HCT116 (cell line): Measurements from ENCODE around the gene NEMP2. TPM values are rescaled to one million over a fixed set of nuclear protein-coding genes. Genes with fewer than 3 reads are reported as not detected.

Experiments used
- ATAC-seq: fragments of 200-7000 bp; cut with Tn5 transposase; 2 replicates; pipeline ENCODE4 v1.9.1; 2020; ENCODE audit warnings: mild to moderate bottlenecking, moderate library complexity
- BruUV-seq: library from RNA; stranded (reverse); fragments of 400-500 nt; replicated peaks from 2 replicates; lab custom pipeline; 2021; lab: Mats Ljungman, UMichigan
- CTCF ChIA-PET: fragments of 300-600 bp; sonication (Branson Sonifier 250); formaldehyde crosslinking; loops from one replicate; lab custom pipeline; 2021; ENCODE audit warnings: antibody characterized with exemption; lab: Charles Lee
- POLR2A ChIA-PET: fragments of 300-600, 350-600 bp; sonication (Branson Sonifier 250); formaldehyde crosslinking; loops from one replicate; lab custom pipeline; 2021; ENCODE audit warnings: antibody characterized with exemption; lab: Charles Lee
- RAD21 ChIA-PET, 2 experiments: fragments of 300-600 bp; sonication (Branson Sonifier 250); formaldehyde crosslinking; loops; one replicate each; lab custom pipeline; 2023; ENCODE audit warnings: low total read pairs in 2 of 2; ENCODE audit not compliant: uncharacterized antibody in 2 of 2, unreplicated experiment in 2 of 2, low non-redundant PET in 1 of 2; lab: Charles Lee
- DNase-seq: peaks from one replicate; pipeline ENCODE4 v3.0.0-alpha.2; 2010; ENCODE audit warnings: low read depth, low spot score
- H2AFZ ChIP-seq: fragments of 200-600 bp; shearing (Covaris generic), sonication (generic); 2 replicates; pipeline ENCODE4 v1.6.1; 2017; ENCODE audit warnings: low read depth, mixed run types, mixed read lengths, antibody characterized with exemption, low read length; ENCODE audit not compliant: poor library complexity, severe bottlenecking
- H3K27ac ChIP-seq: 2 replicates; pipeline ENCODE4 v1.5.1; 2012; ENCODE audit warnings: low read depth, low read length
- H3K27me3 ChIP-seq: fragments of 200-600 bp; sonication (generic); 2 replicates; pipeline ENCODE4 v1.6.1; 2016; ENCODE audit warnings: mixed run types, low read length, mixed read lengths; ENCODE audit not compliant: insufficient read depth
- H3K36me3 ChIP-seq, 2 experiments: fragments of 200-500 bp in 1 of 2; fragments of 200-600 bp in 1 of 2; sonication (Bioruptor generic) in 1 of 2; sonication (generic) in 1 of 2; 2 replicates each; pipeline versions ENCODE4 v1.5.1 to v1.6.1; 2014 to 2016; ENCODE audit warnings: low read length in 2 of 2, inconsistent platforms in 1 of 2, mixed read lengths in 1 of 2, mixed run types in 1 of 2; ENCODE audit not compliant: insufficient read depth in 2 of 2, control insufficient read depth in 1 of 2
- H3K4me1 ChIP-seq, 2 experiments: fragments of 200-600 bp in 1 of 2; sonication (generic) in 1 of 2; 2 replicates each; pipeline versions ENCODE4 v1.5.1 to v1.6.1; 2012 to 2017; ENCODE audit warnings: low read length in 2 of 2, inconsistent platforms in 1 of 2, mild to moderate bottlenecking in 1 of 2, mixed read lengths in 1 of 2, mixed run types in 1 of 2, moderate library complexity in 1 of 2; ENCODE audit not compliant: insufficient read depth in 2 of 2, control insufficient read depth in 1 of 2
- H3K4me2 ChIP-seq: fragments of 200-600 bp; sonication (generic); 2 replicates; pipeline ENCODE4 v1.6.1; 2017; ENCODE audit warnings: mixed run types, low read length, mixed read lengths
- H3K4me3 ChIP-seq, 2 experiments: fragments of 200-600 bp in 1 of 2; sonication (generic) in 1 of 2; replicated peaks in 1 of 2; 2 replicates each; pipeline ENCODE4 v1.5.1; 2011 to 2016; ENCODE audit warnings: low read length in 2 of 2, control low read depth in 1 of 2, low read depth in 1 of 2, mild to moderate bottlenecking in 1 of 2, mixed read lengths in 1 of 2, mixed run types in 1 of 2
- H3K79me2 ChIP-seq: fragments of 200-600 bp; sonication (generic); 2 replicates; pipeline ENCODE4 v1.6.1; 2017; ENCODE audit warnings: mild to moderate bottlenecking, mixed run types, low read length, moderate library complexity, mixed read lengths; ENCODE audit not compliant: insufficient read depth
- H3K9ac ChIP-seq: fragments of 200-600 bp; sonication (generic); 2 replicates; pipeline ENCODE4 v1.6.1; 2016; ENCODE audit warnings: low read length, mixed read lengths
- H3K9me2 ChIP-seq: fragments of 200-600 bp; sonication (generic), shearing (Covaris generic); 2 replicates; pipeline ENCODE4 v1.6.1; 2017; ENCODE audit warnings: mixed run types, mild to moderate bottlenecking, moderate library complexity; ENCODE audit not compliant: insufficient read depth
- H3K9me3 ChIP-seq, 2 experiments: fragments of 200-500 bp in 1 of 2; fragments of 200-600 bp in 1 of 2; sonication (Bioruptor generic) in 1 of 2; sonication (generic) in 1 of 2; 2 replicates each; pipeline ENCODE4 v1.6.1; 2014 to 2017; ENCODE audit warnings: low read length in 2 of 2, mixed read lengths in 2 of 2, inconsistent platforms in 1 of 2, low read depth in 1 of 2, mild to moderate bottlenecking in 1 of 2, mixed run types in 1 of 2, moderate library complexity in 1 of 2; ENCODE audit not compliant: control insufficient read depth in 1 of 2, insufficient read depth in 1 of 2
- H4K20me1 ChIP-seq: fragments of 200-600 bp; sonication (generic), shearing (Covaris generic); 2 replicates; pipeline ENCODE4 v1.6.1; 2017; ENCODE audit warnings: mixed run types, mild to moderate bottlenecking, moderate library complexity; ENCODE audit not compliant: insufficient read depth
- ATF3 ChIP-seq: IDR thresholded peaks from 2 replicates; pipeline ENCODE4 v1.6.1; 2012
- CBX3 ChIP-seq: IDR thresholded peaks from 2 replicates; pipeline ENCODE4 v1.6.1; 2012; ENCODE audit warnings: low read depth
- CEBPB ChIP-seq: IDR thresholded peaks from 2 replicates; pipeline ENCODE4 v1.6.1; 2012; ENCODE audit warnings: low read depth
- EGR1 ChIP-seq: IDR thresholded peaks from 2 replicates; pipeline ENCODE4 v1.6.1; 2012; ENCODE audit warnings: low read depth
- ELF1 ChIP-seq: IDR thresholded peaks from 2 replicates; pipeline ENCODE4 v1.6.1; 2012; ENCODE audit warnings: low read depth, borderline replicate concordance
- EZH2 ChIP-seq: fragments of 200-600 bp; sonication (generic); IDR thresholded peaks from 2 replicates; pipeline ENCODE4 v1.6.1; 2017; ENCODE audit warnings: antibody characterized with exemption, mixed run types
- JUND ChIP-seq: IDR thresholded peaks from 2 replicates; pipeline ENCODE4 v1.6.1; 2012
- POLR2A ChIP-seq: IDR thresholded peaks from 2 replicates; pipeline ENCODE4 v1.7.0; 2011; ENCODE audit warnings: borderline replicate concordance; ENCODE audit not compliant: insufficient read depth, insufficient read length; ENCODE audit errors: extremely low read depth
- POLR2AphosphoS5 ChIP-seq: IDR thresholded peaks from 2 replicates; pipeline ENCODE4 v1.6.1; 2011; ENCODE audit warnings: mild to moderate bottlenecking, low read depth, low read length, moderate library complexity
- RAD21 ChIP-seq: IDR thresholded peaks from 2 replicates; pipeline ENCODE4 v1.6.1; 2012; ENCODE audit warnings: low read depth, mild to moderate bottlenecking
- REST ChIP-seq: IDR thresholded peaks from 2 replicates; pipeline ENCODE4 v1.6.1; 2012; ENCODE audit warnings: low read depth
- SIN3A ChIP-seq: IDR thresholded peaks from 2 replicates; pipeline ENCODE4 v1.6.1; 2012; ENCODE audit warnings: low read depth
- SP1 ChIP-seq: IDR thresholded peaks from 2 replicates; pipeline ENCODE4 v1.6.1; 2012; ENCODE audit warnings: low read depth
- SRF ChIP-seq: IDR thresholded peaks from 2 replicates; pipeline ENCODE4 v1.6.1; 2012; ENCODE audit warnings: low read depth
- TCF7L2 ChIP-seq: IDR thresholded peaks from 2 replicates; pipeline ENCODE4 v1.7.0; 2011; ENCODE audit warnings: borderline replicate concordance, inconsistent platforms; ENCODE audit not compliant: insufficient read depth, insufficient read length; ENCODE audit errors: extremely low read depth
- YY1 ChIP-seq: IDR thresholded peaks from 2 replicates; pipeline ENCODE4 v1.6.1; 2011; ENCODE audit warnings: low read length, low read depth, moderate library complexity, mild to moderate bottlenecking; ENCODE audit not compliant: insufficient replicate concordance; ENCODE audit errors: extremely low read depth
- ZBTB33 ChIP-seq: IDR thresholded peaks from 2 replicates; pipeline ENCODE4 v1.6.1; 2011; ENCODE audit warnings: mild to moderate bottlenecking, low read length, moderate library complexity; ENCODE audit not compliant: insufficient replicate concordance; ENCODE audit errors: extremely low read depth
- ZFX ChIP-seq: fragments of 450-650 bp; IDR thresholded peaks from 2 replicates; pipeline ENCODE4 v1.6.1; 2017
- intact Hi-C: fragments of 100-400 bp; cut with micrococcal nuclease; formaldehyde crosslinking; loops from 2 replicates; pipeline ENCODE4 v1.10.0; 2022
- total RNA-seq: library from RNA; stranded (reverse); gene quantifications from one replicate; pipeline ENCODE4 v1.2.1, GENCODE V29; 2021; ENCODE audit not compliant: unreplicated experiment

NEMP2 gene
- total RNA-seq, 1 experiment from 2014 or later, result 8.6 TPM

GRCh38 chr2:190505696-190506095, 28.8 kb downstream of the NEMP2 start (continued):
- TF ChIP-seq ZBTB33, result no peak

GRCh38 chr2:190504912-190505311, 29.6 kb downstream of the NEMP2 start:
- Histone ChIP-seq H3K4me3 (no peak overlapping the region), H3K27ac (no peak overlapping the region), H3K4me1 (peaks cover 2 to 5% of the 10 kb centered on the region in 2 experiments; a peak in 2 of 4 replicates), H3K4me2 (no peak overlapping the region), H3K36me3 (no peaks in the 10 kb centered on the region), H4K20me1 (no peaks in the 10 kb centered on the region), H3K9me3 (no peaks in the 10 kb centered on the region), H2AFZ (no peak overlapping the region), H3K9me2 (no peaks in the 10 kb centered on the region), H3K79me2 (no peaks in the 10 kb centered on the region), H3K27me3 (no peaks in the 10 kb centered on the region), H3K9ac (no peak overlapping the region)
- POLR2A ChIA-PET, result no interaction called here
- RAD21 ChIA-PET, result no interaction called here
- BruUV-seq, result no TSS peak
- ATAC-seq (no peak), DNase-seq (no peak)
- no peak for TF ChIP-seq SRF
- TF ChIP-seq CBX3, result no peak
- no peak for TF ChIP-seq RAD21
- TF ChIP-seq YY1, result no peak
- no peak for TF ChIP-seq CEBPB
- no peak for TF ChIP-seq SP1
- TF ChIP-seq JUND, result no peak
- TF ChIP-seq SIN3A, result no peak
- no peak for TF ChIP-seq ELF1
- TF ChIP-seq EZH2, result no peak
- TF ChIP-seq ZFX, result no peak
- TF ChIP-seq EGR1, result no peak
- TF ChIP-seq REST, result no peak
- no peak for TF ChIP-seq POLR2AphosphoS5
- TF ChIP-seq ATF3, result no peak
- no peak for TF ChIP-seq POLR2A
- TF ChIP-seq TCF7L2, result no peak
- intact Hi-C loops, result loop anchor here (5.0 kb wide), 1 partner anchor 178 kb away; no protein-coding TSS in a partner anchor
- CTCF ChIA-PET, result no interaction called here
